ENCODE data around the gene CYP1B1.

- TF ChIP-seq CTCF (IDR thresholded peaks at IDR 0.05) (no peak), EZH2 (IDR thresholded peaks at IDR 0.05) (no peak), EZH2phosphoT487 (IDR thresholded peaks at IDR 0.05) (no peak)
Observed at GRCh38 chr2:38105922-38106321, 30.0 kb upstream of the CYP1B1 start.

All from neural progenitor cell (in vitro differentiated cells).